ENCODE results near the gene NHLRC4.

Gene NHLRC4

GRCh38 chr16:582614-583331 is 16.0 kb downstream of the NHLRC4 start (continued):
- TF ChIP-seq ZBTB1 (tag by site-specific recombination; IDR thresholded peaks at IDR 0.05) (no peak), TCF7L2 (IDR thresholded peaks at IDR 0.05; ENCODE audit: borderline replicate concordance, low read depth, low read length) (no peak), ZNF843 (tag by site-specific recombination; IDR thresholded peaks at IDR 0.05) (no peak), GLIS2 (tag by site-specific recombination; IDR thresholded peaks at IDR 0.05) (no peak), ZNF416 (tag by site-specific recombination; IDR thresholded peaks at IDR 0.05) (no peak), ZNF341 (tag by site-specific recombination; IDR thresholded peaks at IDR 0.05; ENCODE audit: low read depth) (peak; percentile 68), ZNF747 (tag by site-specific recombination; IDR thresholded peaks at IDR 0.05) (no peak), ZNF223 (tag by site-specific recombination; IDR thresholded peaks at IDR 0.05) (no peak), ZBTB49 (tag by site-specific recombination; IDR thresholded peaks at IDR 0.05; ENCODE audit: low read depth) (no peak), ZNF274 (IDR thresholded peaks at IDR 0.05; ENCODE audit: low read length) (no peak), ZNF274 (tag by site-specific recombination; IDR thresholded peaks at IDR 0.05; ENCODE audit: borderline replicate concordance) (no peak), ZNF629 (tag by site-specific recombination; IDR thresholded peaks at IDR 0.05) (no peak), ZIC2 (tag by site-specific recombination; IDR thresholded peaks at IDR 0.05) (no peak)
- TF ChIP-seq, protein P1, sequence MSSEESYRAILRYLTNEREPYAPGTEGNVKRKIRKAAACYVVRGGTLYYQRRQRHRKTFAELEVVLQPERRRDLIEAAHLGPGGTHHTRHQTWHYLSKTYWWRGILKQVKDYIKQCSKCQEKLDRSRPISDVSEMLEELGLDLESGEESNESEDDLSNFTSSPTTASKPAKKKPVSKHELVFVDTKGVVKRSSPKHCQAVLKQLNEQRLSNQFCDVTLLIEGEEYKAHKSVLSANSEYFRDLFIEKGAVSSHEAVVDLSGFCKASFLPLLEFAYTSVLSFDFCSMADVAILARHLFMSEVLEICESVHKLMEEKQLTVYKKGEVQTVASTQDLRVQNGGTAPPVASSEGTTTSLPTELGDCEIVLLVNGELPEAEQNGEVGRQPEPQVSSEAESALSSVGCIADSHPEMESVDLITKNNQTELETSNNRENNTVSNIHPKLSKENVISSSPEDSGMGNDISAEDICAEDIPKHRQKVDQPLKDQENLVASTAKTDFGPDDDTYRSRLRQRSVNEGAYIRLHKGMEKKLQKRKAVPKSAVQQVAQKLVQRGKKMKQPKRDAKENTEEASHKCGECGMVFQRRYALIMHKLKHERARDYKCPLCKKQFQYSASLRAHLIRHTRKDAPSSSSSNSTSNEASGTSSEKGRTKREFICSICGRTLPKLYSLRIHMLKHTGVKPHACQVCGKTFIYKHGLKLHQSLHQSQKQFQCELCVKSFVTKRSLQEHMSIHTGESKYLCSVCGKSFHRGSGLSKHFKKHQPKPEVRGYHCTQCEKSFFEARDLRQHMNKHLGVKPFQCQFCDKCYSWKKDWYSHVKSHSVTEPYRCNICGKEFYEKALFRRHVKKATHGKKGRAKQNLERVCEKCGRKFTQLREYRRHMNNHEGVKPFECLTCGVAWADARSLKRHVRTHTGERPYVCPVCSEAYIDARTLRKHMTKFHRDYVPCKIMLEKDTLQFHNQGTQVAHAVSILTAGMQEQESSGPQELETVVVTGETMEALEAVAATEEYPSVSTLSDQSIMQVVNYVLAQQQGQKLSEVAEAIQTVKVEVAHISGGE (tag by site-specific recombination; conservative IDR thresholded peaks at IDR 0.05; ENCODE audit: low read depth) = no peak
- TF ChIP-seq, protein P2, sequence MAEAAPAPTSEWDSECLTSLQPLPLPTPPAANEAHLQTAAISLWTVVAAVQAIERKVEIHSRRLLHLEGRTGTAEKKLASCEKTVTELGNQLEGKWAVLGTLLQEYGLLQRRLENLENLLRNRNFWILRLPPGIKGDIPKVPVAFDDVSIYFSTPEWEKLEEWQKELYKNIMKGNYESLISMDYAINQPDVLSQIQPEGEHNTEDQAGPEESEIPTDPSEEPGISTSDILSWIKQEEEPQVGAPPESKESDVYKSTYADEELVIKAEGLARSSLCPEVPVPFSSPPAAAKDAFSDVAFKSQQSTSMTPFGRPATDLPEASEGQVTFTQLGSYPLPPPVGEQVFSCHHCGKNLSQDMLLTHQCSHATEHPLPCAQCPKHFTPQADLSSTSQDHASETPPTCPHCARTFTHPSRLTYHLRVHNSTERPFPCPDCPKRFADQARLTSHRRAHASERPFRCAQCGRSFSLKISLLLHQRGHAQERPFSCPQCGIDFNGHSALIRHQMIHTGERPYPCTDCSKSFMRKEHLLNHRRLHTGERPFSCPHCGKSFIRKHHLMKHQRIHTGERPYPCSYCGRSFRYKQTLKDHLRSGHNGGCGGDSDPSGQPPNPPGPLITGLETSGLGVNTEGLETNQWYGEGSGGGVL (tag by site-specific recombination; IDR thresholded peaks at IDR 0.05) = no peak

- Histone ChIP-seq H3K4me1 (ENCODE audit: control insufficient read depth, insufficient read depth, low read length) (peaks cover 5% of the 10 kb centered on the region; the same call in 1 of the 2 replicates), H3K9me3 (ENCODE audit: control insufficient read depth, insufficient read depth, low read depth, low read length) (no peaks in the 10 kb centered on the region), H3K27ac (ENCODE audit: extremely low read depth, low read depth, low read length) (no peak overlapping the region), H3K4me3 (ENCODE audit: low read depth, low read length) (no peak overlapping the region), H3K36me3 (ENCODE audit: control insufficient read depth in 2 of 2, insufficient read depth in 1 of 2, low read length in 2 of 2) (peaks cover 0 to 22% of the 10 kb centered on the region in 2 experiments; a peak in 1 of 3 replicates)
- POLR2A ChIA-PET = interaction anchor here (0.6 to 1.2 kb wide), 3 partner anchors 11 to 38 kb away, joined by 3 read pairs; no protein-coding TSS in a partner anchor
- CTCF ChIA-PET = no interaction called here
- TF ChIP-seq ZBTB17 (tag by site-specific recombination; IDR thresholded peaks at IDR 0.05) = no peak
- no peak for TF ChIP-seq PRDM10 (tag by site-specific recombination; IDR thresholded peaks at IDR 0.05)
- no peak for TF ChIP-seq ZNF202 (tag by site-specific recombination; IDR thresholded peaks at IDR 0.05; ENCODE audit: borderline replicate concordance)
- TF ChIP-seq ZBTB48 (tag by site-specific recombination; IDR thresholded peaks at IDR 0.05) = 0 out of 2 replicates have a peak, but pooled peaks have one; percentile 25
- no peak for TF ChIP-seq ZSCAN30 (tag by site-specific recombination; IDR thresholded peaks at IDR 0.05)
- TF ChIP-seq ZNF560 (tag by site-specific recombination; IDR thresholded peaks at IDR 0.05; ENCODE audit: borderline replicate concordance) = no peak
- no peak for TF ChIP-seq ZNF48 (tag by site-specific recombination; IDR thresholded peaks at IDR 0.05)
- TF ChIP-seq, protein P3, sequence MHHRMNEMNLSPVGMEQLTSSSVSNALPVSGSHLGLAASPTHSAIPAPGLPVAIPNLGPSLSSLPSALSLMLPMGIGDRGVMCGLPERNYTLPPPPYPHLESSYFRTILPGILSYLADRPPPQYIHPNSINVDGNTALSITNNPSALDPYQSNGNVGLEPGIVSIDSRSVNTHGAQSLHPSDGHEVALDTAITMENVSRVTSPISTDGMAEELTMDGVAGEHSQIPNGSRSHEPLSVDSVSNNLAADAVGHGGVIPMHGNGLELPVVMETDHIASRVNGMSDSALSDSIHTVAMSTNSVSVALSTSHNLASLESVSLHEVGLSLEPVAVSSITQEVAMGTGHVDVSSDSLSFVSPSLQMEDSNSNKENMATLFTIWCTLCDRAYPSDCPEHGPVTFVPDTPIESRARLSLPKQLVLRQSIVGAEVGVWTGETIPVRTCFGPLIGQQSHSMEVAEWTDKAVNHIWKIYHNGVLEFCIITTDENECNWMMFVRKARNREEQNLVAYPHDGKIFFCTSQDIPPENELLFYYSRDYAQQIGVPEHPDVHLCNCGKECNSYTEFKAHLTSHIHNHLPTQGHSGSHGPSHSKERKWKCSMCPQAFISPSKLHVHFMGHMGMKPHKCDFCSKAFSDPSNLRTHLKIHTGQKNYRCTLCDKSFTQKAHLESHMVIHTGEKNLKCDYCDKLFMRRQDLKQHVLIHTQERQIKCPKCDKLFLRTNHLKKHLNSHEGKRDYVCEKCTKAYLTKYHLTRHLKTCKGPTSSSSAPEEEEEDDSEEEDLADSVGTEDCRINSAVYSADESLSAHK (tag by site-specific recombination; IDR thresholded peaks at IDR 0.05) = no peak
These were observed 16.6 kb downstream of the NHLRC4 start for GRCh38 chr16:583470-583814.

Data from HEK293 (cell line).